Bronchial epithelial cell (primary cell): Measurements from ENCODE around the gene PWWP2B. TPM values are rescaled to one million over a fixed set of nuclear protein-coding genes. Genes with fewer than 3 reads are reported as not detected.

ENCODE experiments used
- DNase-seq: peaks from one replicate; pipeline ENCODE4 v3.0.0-alpha.2; 2010; ENCODE audit warnings: low read depth
- FAIRE-seq: peaks from 2 replicates; lab custom pipeline; 2011; peaks lifted over from hg19 to GRCh38; lab: Jason Lieb, UNC
- H3K27me3 ChIP-seq: 2 replicates; pipeline ENCODE4 v1.5.1; 2011; ENCODE audit warnings: low read length; ENCODE audit not compliant: control insufficient read depth, insufficient read depth
- H3K36me3 ChIP-seq: 2 replicates; pipeline ENCODE4 v1.5.1; 2011; ENCODE audit warnings: low read length; ENCODE audit not compliant: control insufficient read depth, insufficient read depth
- H3K4me3 ChIP-seq: 2 replicates; pipeline ENCODE4 v1.5.1; 2011; ENCODE audit warnings: mild to moderate bottlenecking, low read depth, low read length, control low read depth
- total RNA-seq: library from RNA; depleted of rRNA; stranded (reverse); fragments of >200 nt; gene quantifications from 2 replicates; pipeline ENCODE4 v1.2.1, GENCODE V29; 2014
- TF ChIP-seq, protein P1 (sequence below): IDR thresholded peaks from 2 replicates; pipeline ENCODE4 v1.5.1; 2011; ENCODE audit warnings: mild to moderate bottlenecking, moderate library complexity, low read length, control low read depth, inconsistent platforms; ENCODE audit not compliant: insufficient read depth, severe bottlenecking

Gene PWWP2B
- total RNA-seq, 1 donor from 2014 or later = 40.0 TPM

DNA sequence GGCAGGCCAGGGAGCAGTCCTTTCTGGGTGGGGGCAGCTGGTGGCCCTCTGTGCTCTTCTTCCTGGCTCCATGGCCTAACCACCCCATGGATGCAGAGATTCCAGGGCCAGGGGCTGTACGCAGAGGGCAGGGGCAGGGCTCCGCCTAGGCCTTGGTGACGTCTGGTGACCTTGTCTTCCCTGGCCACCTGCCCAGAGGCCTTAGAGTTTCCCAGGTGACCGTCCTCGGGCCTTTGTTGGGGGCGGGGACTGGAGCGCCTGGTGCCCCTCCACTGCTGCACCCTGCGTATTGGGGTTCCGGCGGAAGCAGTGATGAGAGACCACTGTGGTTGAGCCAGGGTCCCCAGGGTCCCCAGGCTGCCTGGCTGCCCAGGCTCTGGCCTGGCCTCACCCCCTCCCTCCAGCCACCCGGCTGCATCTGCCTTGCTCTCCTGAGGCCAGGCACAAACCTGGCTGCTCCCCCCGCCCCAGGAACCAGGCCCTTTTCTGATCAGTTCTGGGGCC, 10.3 kb downstream of the PWWP2B start:
- DNase-seq (no peak), FAIRE-seq (no peak)
- H3K4me3 ChIP-seq = no peak overlapping the region
- no peaks in the 10 kb centered on the region for H3K27me3 ChIP-seq
- H3K36me3 ChIP-seq = peaks cover 18% of the 10 kb centered on the region
- TF ChIP-seq, protein P1, sequence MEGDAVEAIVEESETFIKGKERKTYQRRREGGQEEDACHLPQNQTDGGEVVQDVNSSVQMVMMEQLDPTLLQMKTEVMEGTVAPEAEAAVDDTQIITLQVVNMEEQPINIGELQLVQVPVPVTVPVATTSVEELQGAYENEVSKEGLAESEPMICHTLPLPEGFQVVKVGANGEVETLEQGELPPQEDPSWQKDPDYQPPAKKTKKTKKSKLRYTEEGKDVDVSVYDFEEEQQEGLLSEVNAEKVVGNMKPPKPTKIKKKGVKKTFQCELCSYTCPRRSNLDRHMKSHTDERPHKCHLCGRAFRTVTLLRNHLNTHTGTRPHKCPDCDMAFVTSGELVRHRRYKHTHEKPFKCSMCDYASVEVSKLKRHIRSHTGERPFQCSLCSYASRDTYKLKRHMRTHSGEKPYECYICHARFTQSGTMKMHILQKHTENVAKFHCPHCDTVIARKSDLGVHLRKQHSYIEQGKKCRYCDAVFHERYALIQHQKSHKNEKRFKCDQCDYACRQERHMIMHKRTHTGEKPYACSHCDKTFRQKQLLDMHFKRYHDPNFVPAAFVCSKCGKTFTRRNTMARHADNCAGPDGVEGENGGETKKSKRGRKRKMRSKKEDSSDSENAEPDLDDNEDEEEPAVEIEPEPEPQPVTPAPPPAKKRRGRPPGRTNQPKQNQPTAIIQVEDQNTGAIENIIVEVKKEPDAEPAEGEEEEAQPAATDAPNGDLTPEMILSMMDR = no peak

GRCh38 chr10:132407846-132408278, 10.9 kb downstream of the PWWP2B start:
- no peak for FAIRE-seq
- Histone ChIP-seq H3K36me3 (peaks cover 20% of the 10 kb centered on the region), H3K27me3 (no peaks in the 10 kb centered on the region), H3K4me3 (peak overlapping the region; percentile 17)
- DNase-seq = peak; percentile 67
- TF ChIP-seq, protein P1 = peak; percentile 0

DNA sequence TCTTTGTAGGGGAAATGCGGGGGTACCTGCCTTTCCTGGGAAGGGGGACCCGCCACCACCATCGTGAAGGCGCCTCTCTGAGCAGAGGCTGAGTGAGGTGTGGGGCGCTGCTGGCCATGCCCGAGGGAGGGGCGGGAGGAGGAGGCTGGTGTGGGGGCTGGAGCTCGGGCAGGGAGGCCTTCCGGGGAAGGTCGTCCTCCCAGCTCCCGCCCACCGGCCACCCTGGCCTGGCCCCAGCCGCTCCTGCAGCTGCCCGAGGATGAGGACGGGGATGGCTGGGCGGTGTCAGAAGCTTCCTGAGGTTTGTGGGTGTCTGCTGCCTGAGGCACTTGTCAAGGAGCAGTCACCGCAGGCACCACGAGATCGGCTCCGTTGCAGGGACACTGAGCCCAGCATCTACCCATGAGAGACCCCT, 11.4 kb downstream of the PWWP2B start:
- TF ChIP-seq, protein P1 = no peak
- DNase-seq (no peak), FAIRE-seq (no peak)
- Histone ChIP-seq H3K4me3 (peak overlapping the region; percentile 17), H3K36me3 (peaks cover 21% of the 10 kb centered on the region), H3K27me3 (no peaks in the 10 kb centered on the region)

DNA sequence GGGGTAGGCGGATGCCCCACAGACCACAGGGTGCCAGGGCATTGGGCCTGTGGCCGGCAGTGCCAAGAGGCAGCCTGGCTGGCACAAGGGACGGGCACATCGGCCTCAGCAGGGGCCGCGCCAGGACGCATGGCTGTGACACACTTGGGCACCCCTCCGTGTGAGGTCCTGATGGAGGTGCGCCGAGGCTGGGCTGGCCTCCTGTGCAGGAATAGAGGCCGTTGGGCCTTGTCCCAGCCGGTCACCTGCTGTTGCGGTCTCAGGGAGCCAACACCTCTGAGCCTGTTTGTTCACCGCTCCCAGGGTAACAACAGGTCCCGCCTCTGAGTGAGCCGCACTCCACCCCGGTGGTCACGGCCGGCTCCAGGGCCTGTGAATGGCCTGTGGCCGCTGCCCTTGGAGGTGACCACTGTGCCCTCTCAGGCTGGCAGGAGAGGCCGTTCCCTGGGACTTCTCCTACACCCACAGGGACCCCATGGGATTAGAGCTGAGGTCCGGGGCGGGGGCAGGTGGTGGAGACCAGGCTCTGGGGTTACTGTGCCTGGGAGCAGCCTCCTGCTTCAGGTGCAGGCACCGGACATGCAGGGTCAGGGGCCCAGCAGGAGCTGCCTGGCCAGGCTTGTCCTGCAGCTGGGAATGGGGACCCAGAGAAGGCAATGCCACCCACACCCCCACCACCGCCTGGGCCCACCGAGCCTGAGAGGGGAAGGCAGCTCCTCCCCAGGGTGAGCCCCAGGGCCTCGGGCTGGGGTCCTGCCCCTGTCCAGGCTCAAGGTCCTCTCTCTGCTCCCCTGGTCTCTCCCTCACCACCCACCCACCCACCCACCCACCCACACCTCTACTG, 12.0 kb downstream of the PWWP2B start:
- FAIRE-seq (no peak), DNase-seq (no peak)
- Histone ChIP-seq H3K27me3 (no peaks in the 10 kb centered on the region), H3K36me3 (peaks cover 24% of the 10 kb centered on the region), H3K4me3 (no peak overlapping the region)
- TF ChIP-seq, protein P1 = no peak

DNA sequence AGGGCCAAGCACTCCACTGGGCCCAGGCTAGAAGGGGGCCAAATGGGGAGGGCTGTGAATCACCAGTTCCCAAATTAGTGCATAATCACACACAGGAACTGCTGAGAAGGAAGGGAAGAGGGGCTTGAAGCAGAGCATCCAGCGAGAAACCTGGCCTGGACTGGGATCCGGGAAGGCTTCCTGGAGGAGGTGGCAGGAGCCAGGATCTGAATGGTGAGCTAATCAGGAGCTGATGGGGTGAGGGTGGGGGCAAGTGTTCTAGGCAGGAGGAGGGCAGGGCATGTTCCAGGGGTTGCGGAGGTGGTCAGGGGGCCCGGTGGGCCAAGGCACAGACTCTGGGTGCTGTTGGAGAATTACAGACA, 12.6 kb downstream of the PWWP2B start:
- no peaks in the 10 kb centered on the region for H3K27me3 ChIP-seq
- H3K4me3 ChIP-seq = no peak overlapping the region
- DNase-seq (no peak), FAIRE-seq (no peak)
- TF ChIP-seq, protein P1 = no peak
- peaks cover 21% of the 10 kb centered on the region for H3K36me3 ChIP-seq
